ENCODE data around the gene ATP2B3.

Gene ATP2B3

DNA sequence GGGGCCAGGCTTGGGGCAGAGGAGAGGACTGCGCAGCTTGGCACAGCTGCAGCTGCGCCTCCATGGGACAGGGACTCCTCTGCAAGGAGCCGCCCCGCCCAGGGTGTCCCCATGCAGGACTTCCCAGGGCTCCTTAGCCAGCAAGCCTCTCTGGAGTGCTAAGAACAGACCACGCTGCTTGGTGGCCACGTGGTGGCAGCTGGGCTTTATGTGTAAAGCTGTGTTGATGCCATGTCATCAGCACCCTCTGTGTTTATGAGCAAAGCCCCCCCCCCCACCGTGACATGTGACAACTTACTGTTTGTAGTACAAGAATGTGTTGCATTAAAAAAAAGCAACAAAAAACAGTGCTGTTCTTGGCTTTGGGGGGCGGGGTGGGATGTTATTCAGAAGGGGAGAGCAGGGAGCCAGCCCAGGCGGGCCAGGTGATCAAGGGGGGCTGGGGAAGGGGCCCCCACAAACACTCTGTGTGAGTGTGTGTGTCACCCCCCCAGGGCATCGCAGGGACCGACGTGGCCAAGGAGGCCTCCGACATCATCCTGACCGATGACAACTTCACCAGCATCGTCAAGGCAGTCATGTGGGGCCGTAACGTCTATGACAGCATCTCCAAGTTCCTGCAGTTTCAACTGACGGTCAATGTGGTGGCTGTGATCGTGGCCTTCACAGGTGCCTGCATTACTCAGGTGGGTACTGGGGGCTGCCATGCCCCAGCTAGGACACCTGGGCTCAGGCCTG is 40.3 kb downstream of the ATP2B3 start:
- H3K4me1 ChIP-seq, result no peaks in the 10 kb centered on the region
- no peak overlapping the region for H2AFZ ChIP-seq
- no peak overlapping the region for H3K9ac ChIP-seq
- no peak for TF ChIP-seq CTCF (IDR thresholded peaks at IDR 0.05)
- H3K27me3 ChIP-seq (ENCODE audit: control insufficient read depth, insufficient read depth, low read length), result no peaks in the 10 kb centered on the region
- H3K36me3 ChIP-seq (ENCODE audit: control insufficient read depth, insufficient read depth, low read length), result no peaks in the 10 kb centered on the region
- no peaks in the 10 kb centered on the region for H3K9me3 ChIP-seq (ENCODE audit: control insufficient read depth, low read length)
- no peak overlapping the region for H3K4me3 ChIP-seq (ENCODE audit: low read depth, low read length)
- no peak overlapping the region for H3K27ac ChIP-seq
- H3K79me2 ChIP-seq, result no peaks in the 10 kb centered on the region
- no peak overlapping the region for H3K4me2 ChIP-seq (ENCODE audit: low read length)

- Histone ChIP-seq H3K4me2 (ENCODE audit: low read length) (no peak overlapping the region), H3K27me3 (ENCODE audit: control insufficient read depth, insufficient read depth, low read length) (no peaks in the 10 kb centered on the region), H3K27ac (no peak overlapping the region), H3K4me1 (no peaks in the 10 kb centered on the region), H3K36me3 (ENCODE audit: control insufficient read depth, insufficient read depth, low read length) (no peaks in the 10 kb centered on the region), H3K9me3 (ENCODE audit: control insufficient read depth, low read length) (no peaks in the 10 kb centered on the region), H2AFZ (no peak overlapping the region), H3K79me2 (no peaks in the 10 kb centered on the region), H3K4me3 (ENCODE audit: low read depth, low read length) (no peak overlapping the region), H3K9ac (no peak overlapping the region)
- TF ChIP-seq CTCF (IDR thresholded peaks at IDR 0.05), result no peak
Measured at GRCh38 chrX:153560000-153560399, 42.6 kb downstream of the ATP2B3 start.

- Histone ChIP-seq H3K27me3 (ENCODE audit: control insufficient read depth, insufficient read depth, low read length) (no peaks in the 10 kb centered on the region), H3K27ac (no peak overlapping the region)
- TF ChIP-seq CTCF (IDR thresholded peaks at IDR 0.05), result no peak
Measured at GRCh38 chrX:153560466-153560865, 43.0 kb downstream of the ATP2B3 start.

GRCh38 chrX:153561337-153561736 is 43.9 kb downstream of the ATP2B3 start:
- H3K4me1 ChIP-seq, result no peaks in the 10 kb centered on the region
- no peak overlapping the region for H3K4me2 ChIP-seq (ENCODE audit: low read length)
- no peak overlapping the region for H2AFZ ChIP-seq
- TF ChIP-seq CTCF (IDR thresholded peaks at IDR 0.05), result no peak
- H3K4me3 ChIP-seq (ENCODE audit: low read depth, low read length), result no peak overlapping the region
- no peaks in the 10 kb centered on the region for H3K79me2 ChIP-seq
- H3K9me3 ChIP-seq (ENCODE audit: control insufficient read depth, low read length), result no peaks in the 10 kb centered on the region
- H3K27ac ChIP-seq, result no peak overlapping the region
- H3K36me3 ChIP-seq (ENCODE audit: control insufficient read depth, insufficient read depth, low read length), result no peaks in the 10 kb centered on the region
- no peaks in the 10 kb centered on the region for H3K27me3 ChIP-seq (ENCODE audit: control insufficient read depth, insufficient read depth, low read length)
- no peak overlapping the region for H3K9ac ChIP-seq

More at GRCh38 chrX:153560466-153560865, 43.0 kb downstream of the ATP2B3 start:
- Histone ChIP-seq H3K9me3 (ENCODE audit: control insufficient read depth, low read length) (no peaks in the 10 kb centered on the region), H3K4me2 (ENCODE audit: low read length) (no peak overlapping the region), H3K4me3 (ENCODE audit: low read depth, low read length) (no peak overlapping the region), H3K79me2 (no peaks in the 10 kb centered on the region), H3K4me1 (no peaks in the 10 kb centered on the region), H3K9ac (no peak overlapping the region), H2AFZ (no peak overlapping the region), H3K36me3 (ENCODE audit: control insufficient read depth, insufficient read depth, low read length) (no peaks in the 10 kb centered on the region)

DNA sequence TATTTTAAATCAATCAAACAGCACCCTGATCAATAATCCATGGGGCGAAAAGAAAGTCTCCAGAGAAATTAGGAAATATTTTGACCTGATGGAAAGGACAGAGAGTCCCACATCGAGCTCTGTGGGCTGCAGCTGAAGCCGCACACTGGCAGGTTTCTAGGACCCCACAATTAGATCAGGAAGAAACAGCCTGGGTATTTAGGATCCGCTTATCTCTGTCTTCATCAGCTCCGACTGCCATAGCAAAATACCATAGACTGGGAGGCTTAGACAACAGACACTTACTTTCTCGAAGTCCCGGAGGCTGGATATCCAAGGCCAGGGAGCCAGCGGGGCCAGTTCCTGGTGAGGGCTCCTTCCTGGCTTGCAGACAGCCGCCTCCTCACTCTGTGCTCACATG is 45.1 kb downstream of the ATP2B3 start:
- Histone ChIP-seq H3K36me3 (ENCODE audit: control insufficient read depth, insufficient read depth, low read length) (no peaks in the 10 kb centered on the region), H2AFZ (no peak overlapping the region), H3K9me3 (ENCODE audit: control insufficient read depth, low read length) (no peaks in the 10 kb centered on the region), H3K4me2 (ENCODE audit: low read length) (no peak overlapping the region), H3K4me1 (no peaks in the 10 kb centered on the region), H3K4me3 (ENCODE audit: low read depth, low read length) (no peak overlapping the region), H3K79me2 (no peaks in the 10 kb centered on the region), H3K27me3 (ENCODE audit: control insufficient read depth, insufficient read depth, low read length) (no peaks in the 10 kb centered on the region), H3K9ac (no peak overlapping the region), H3K27ac (no peak overlapping the region)
- TF ChIP-seq CTCF (IDR thresholded peaks at IDR 0.05), result no peak

Measured in parathyroid adenoma (tissue), 2 donors.